Fibroblast of lung (primary cell): ENCODE results near the gene ANKRD13B.

Experiments used
- CTCF ChIP-seq, 2 donors: IDR thresholded peaks in 1 of 2; conservative IDR thresholded peaks in 1 of 2; 1 replicate in 1 of 2; 2 replicates in 1 of 2; pipeline ENCODE4 v1.5.1; 2011 to 2012; ENCODE audit warnings: low read length in 2 of 2, control low read depth in 1 of 2, inconsistent platforms in 1 of 2, low read depth in 1 of 2, mild to moderate bottlenecking in 1 of 2
- EZH2 ChIP-seq: IDR thresholded peaks from 2 replicates; pipeline ENCODE4 v1.5.1; 2012; ENCODE audit warnings: low read length, control low read depth, mild to moderate bottlenecking; ENCODE audit errors: missing control alignments

GRCh38 chr17:29624586-29624985 lies 31.7 kb downstream of the ANKRD13B start:
- TF ChIP-seq CTCF (conservative IDR thresholded peaks at IDR 0.05 in 1 of 2, IDR thresholded peaks at IDR 0.05 in 1 of 2; ENCODE audit: low read depth in 1 of 2, low read length in 2 of 2) (no peak), EZH2 (no peak)
